HuH-7 (cell line): ENCODE results near the gene GYG2.

Experiments
- DNase-seq: peaks from one replicate; pipeline ENCODE4 v3.0.0; 2011; ENCODE audit warnings: low spot score

The GYG2 gene

GRCh38 chrX:2817036-2817435 is 11.7 kb upstream of the GYG2 start:
- DNase-seq, result no peak

GRCh38 chrX:2819345-2820135 is 9.2 kb upstream of the GYG2 start:
- DNase-seq, result peak; percentile 20

GRCh38 chrX:2820136-2820771 is 8.5 kb upstream of the GYG2 start:
- DNase-seq, result no peak

GRCh38 chrX:2823795-2824386 is 4.8 kb upstream of the GYG2 start:
- DNase-seq, result peak; percentile 23

- DNase-seq, result no peak
Observed at GRCh38 chrX:2824886-2825285, 3.8 kb upstream of the GYG2 start.

GRCh38 chrX:2828959-2829411 is 255 bp downstream of the GYG2 start:
- DNase-seq, result no peak

- DNase-seq, result no peak
Observed at GRCh38 chrX:2829469-2830246, 928 bp downstream of the GYG2 start.

GRCh38 chrX:2831471-2832228 is 2.9 kb downstream of the GYG2 start:
- no peak for DNase-seq

- no peak for DNase-seq
Observed at GRCh38 chrX:2837961-2838360, 9.2 kb downstream of the GYG2 start.

- DNase-seq, result no peak
Observed at GRCh38 chrX:2840961-2841360, 12.2 kb downstream of the GYG2 start.

GRCh38 chrX:2841537-2841936 is 12.8 kb downstream of the GYG2 start:
- DNase-seq, result no peak

- DNase-seq, result no peak
Observed at GRCh38 chrX:2846992-2847391, 18.3 kb downstream of the GYG2 start.

- DNase-seq, result peak; percentile 38
Observed at GRCh38 chrX:2848871-2849301, 20.2 kb downstream of the GYG2 start.

GRCh38 chrX:2854918-2855317 is 26.2 kb downstream of the GYG2 start:
- DNase-seq, result no peak

- DNase-seq, result no peak
Observed at GRCh38 chrX:2855761-2856160, 27.0 kb downstream of the GYG2 start.

- DNase-seq, result no peak
Observed at GRCh38 chrX:2857566-2857965, 28.8 kb downstream of the GYG2 start.

GRCh38 chrX:2859197-2859797 is 30.6 kb downstream of the GYG2 start:
- no peak for DNase-seq

GRCh38 chrX:2862404-2862803 is 33.7 kb downstream of the GYG2 start:
- no peak for DNase-seq

GRCh38 chrX:2863646-2864045 is 34.9 kb downstream of the GYG2 start:
- DNase-seq, result no peak

GRCh38 chrX:2867206-2867605 is 38.5 kb downstream of the GYG2 start:
- no peak for DNase-seq

- no peak for DNase-seq
Observed at GRCh38 chrX:2870650-2871049, 41.9 kb downstream of the GYG2 start.
